C4-2B (cell line): Measurements from ENCODE around the gene DLG1.

ENCODE experiments used
- ZFX ChIP-seq: fragments of 450-650 bp; IDR thresholded peaks from 2 replicates; pipeline ENCODE4 v1.6.1; 2017
- TF ChIP-seq, protein P1 (sequence below): fragments of 450-650 bp; conservative IDR thresholded peaks from 2 replicates; pipeline ENCODE4 v1.5.1; 2017; ENCODE audit warnings: mild to moderate bottlenecking

DNA sequence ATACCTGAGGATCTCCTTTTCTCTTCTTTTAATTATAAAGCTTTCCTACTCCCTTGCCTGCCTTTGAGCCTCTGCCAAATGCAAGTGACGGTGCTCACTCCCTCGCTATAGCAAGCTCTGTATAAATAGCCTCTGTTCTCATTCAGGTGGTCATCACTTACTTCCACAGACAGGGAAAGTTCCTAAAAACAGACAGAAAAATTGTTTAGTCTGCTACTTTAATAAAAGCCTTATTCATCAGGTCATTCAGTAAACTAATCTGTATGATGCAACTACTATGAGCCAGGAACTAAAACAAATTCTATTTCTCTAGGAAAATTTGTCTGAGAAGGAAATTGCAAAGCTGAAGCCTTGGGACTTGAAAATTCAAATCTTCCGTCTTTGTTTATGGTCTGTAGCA, 10.2 kb upstream of the DLG1 start:
- TF ChIP-seq, protein P1, sequence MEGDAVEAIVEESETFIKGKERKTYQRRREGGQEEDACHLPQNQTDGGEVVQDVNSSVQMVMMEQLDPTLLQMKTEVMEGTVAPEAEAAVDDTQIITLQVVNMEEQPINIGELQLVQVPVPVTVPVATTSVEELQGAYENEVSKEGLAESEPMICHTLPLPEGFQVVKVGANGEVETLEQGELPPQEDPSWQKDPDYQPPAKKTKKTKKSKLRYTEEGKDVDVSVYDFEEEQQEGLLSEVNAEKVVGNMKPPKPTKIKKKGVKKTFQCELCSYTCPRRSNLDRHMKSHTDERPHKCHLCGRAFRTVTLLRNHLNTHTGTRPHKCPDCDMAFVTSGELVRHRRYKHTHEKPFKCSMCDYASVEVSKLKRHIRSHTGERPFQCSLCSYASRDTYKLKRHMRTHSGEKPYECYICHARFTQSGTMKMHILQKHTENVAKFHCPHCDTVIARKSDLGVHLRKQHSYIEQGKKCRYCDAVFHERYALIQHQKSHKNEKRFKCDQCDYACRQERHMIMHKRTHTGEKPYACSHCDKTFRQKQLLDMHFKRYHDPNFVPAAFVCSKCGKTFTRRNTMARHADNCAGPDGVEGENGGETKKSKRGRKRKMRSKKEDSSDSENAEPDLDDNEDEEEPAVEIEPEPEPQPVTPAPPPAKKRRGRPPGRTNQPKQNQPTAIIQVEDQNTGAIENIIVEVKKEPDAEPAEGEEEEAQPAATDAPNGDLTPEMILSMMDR = no peak
- no peak for TF ChIP-seq ZFX
